HG03520 (cell line): ENCODE results near the gene SPATS2.

ENCODE experiments used
- ATAC-seq: cut with Tn5 transposase; IDR thresholded peaks from one replicate; pipeline ENCODE4 v1.9.1; 2021; ENCODE audit warnings: mild to moderate bottlenecking, moderate library complexity; ENCODE audit not compliant: unreplicated experiment

SPATS2 gene

GRCh38 chr12:49552014-49552413 is 184.8 kb downstream of the SPATS2 start:
- ATAC-seq: no peak

DNA sequence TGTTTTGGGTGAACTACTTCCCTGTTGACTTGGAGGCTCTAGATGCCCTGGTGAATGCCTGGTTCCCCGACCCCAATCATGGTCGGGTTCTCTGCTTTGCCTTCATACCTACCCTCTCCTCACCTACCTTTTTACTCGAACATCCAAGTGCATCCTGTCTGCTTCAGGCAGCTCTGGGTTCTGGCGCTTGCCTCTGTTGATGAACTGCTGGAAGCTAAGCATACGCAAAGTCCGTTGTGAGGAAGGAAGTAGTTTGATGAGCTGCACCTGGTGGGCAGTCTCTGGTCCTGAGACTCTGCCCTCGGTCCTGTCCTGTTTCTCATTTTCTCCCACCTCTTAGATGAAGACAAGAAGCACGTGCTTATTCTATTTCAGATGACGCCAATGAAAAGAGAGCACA is 185.2 kb downstream of the SPATS2 start:
- ATAC-seq: no peak

- ATAC-seq: no peak
Observed at GRCh38 chr12:49552899-49553298, 185.6 kb downstream of the SPATS2 start.

DNA sequence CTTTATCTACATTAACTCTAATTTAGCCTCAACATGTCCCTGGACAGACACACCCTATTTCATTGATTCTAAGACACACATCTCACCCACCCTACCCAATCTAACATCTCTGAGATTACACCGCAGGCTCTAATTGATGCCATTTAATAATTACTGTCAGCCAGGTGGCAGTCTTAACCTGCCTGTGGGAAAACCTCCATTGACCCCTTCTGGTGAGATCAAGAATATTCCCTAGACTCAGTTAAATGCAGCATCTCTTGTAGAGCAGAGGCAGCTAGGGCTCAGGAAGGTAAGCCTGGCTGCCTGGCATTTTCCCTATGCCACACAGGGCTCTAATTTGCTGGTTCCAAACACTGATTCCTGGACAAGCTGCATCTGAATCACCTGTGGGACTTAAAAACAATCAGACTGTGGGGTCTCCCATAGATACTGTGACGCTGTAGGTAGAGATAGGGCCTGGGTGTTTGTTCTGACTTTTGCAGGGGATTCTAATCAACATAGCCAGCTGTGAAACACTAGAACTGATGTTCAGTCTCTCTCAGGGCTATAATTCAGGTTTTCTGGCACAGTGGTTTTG is 186.3 kb downstream of the SPATS2 start:
- no peak for ATAC-seq

DNA sequence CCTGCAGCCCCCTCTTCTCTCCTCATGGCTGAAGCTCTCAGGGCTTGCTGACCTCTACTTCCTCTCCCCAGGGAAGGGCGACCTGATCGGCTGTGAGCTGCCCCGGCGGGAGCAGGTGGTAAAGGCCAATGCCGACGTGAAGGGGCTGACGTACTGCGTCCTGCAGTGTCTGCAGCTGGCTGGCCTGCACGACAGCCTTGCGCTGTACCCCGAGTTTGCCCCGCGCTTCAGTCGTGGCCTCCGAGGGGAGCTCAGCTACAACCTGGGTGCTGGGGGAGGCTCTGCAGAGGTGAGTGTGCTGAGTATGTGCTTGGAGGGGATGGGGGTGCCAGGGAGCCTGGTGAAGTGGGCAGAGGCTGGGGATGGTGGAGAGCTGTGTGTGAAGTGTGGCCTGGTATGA is 187.0 kb downstream of the SPATS2 start:
- ATAC-seq: no peak

- no peak for ATAC-seq
Observed at GRCh38 chr12:49555631-49556390, 188.5 kb downstream of the SPATS2 start.

GRCh38 chr12:49556391-49557186 is 189.3 kb downstream of the SPATS2 start:
- ATAC-seq: no peak

DNA sequence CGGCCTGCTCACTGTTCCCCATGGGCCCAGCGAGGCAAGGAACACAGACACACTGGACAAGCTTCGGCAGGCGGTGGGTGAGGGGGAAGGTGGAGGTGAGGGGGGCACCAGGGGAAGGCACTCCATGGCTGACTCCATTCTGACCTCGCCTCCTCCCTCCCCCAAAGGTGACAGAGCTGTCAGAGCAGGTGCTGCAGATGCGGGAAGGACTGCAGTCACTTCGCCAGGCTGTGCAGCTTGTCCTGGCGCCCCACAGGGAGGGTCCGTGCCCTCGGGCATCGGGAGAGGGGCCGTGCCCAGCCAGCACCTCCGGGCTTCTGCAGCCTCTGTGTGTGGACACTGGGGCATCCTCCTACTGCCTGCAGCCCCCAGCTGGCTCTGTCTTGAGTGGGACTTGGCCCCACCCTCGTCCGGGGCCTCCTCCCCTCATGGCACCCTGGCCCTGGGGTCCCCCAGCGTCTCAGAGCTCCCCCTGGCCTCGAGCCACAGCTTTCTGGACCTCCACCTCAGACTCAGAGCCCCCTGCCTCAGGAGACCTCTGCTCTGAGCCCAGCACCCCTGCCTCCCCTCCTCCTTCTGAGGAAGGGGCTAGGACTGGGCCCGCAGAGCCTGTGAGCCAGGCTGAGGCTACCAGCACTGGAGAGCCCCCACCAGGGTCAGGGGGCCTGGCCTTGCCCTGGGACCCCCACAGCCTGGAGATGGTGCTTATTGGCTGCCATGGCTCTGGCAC is 190.1 kb downstream of the SPATS2 start:
- no peak for ATAC-seq

DNA sequence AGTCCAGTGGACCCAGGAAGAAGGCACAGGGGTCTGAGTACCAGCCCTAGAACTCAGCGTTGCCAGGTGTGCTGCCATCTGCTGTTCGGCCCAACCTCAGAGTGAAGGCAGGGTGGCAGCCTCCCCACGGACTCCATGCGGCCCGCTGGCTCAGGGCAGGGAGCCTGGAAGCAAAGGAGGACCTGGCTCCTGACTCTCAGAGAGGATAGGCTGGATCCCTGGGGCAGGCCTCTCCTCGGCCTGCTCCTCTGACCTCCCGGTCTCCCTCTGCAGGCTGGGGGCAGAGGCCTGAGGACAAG is 190.6 kb downstream of the SPATS2 start:
- no peak for ATAC-seq

- ATAC-seq: no peak
Observed at GRCh38 chr12:49558526-49558925, 191.3 kb downstream of the SPATS2 start.

GRCh38 chr12:49559011-49559675 is 191.9 kb downstream of the SPATS2 start:
- no peak for ATAC-seq

DNA sequence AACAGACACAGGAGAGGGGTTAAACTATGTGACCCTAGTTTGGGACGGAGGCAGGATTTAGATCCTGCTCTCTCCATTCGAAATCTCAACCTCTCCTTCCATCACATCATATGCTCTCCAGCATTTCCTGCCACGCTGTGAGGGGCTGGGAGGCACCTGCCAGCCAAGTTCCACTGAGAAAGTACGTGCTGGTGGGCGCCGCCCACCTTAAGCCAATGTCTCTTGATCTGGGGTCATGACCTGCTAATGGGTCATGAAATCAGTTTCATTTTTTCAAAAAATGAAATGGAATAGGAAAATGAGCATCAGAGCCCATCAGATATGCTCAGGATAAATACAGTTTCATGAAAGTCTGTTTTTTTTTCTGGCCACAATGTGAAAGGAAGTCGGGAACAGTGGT is 193.4 kb downstream of the SPATS2 start:
- ATAC-seq: no peak

- no peak for ATAC-seq
Observed at GRCh38 chr12:49562233-49562632, 195.0 kb downstream of the SPATS2 start.

DNA sequence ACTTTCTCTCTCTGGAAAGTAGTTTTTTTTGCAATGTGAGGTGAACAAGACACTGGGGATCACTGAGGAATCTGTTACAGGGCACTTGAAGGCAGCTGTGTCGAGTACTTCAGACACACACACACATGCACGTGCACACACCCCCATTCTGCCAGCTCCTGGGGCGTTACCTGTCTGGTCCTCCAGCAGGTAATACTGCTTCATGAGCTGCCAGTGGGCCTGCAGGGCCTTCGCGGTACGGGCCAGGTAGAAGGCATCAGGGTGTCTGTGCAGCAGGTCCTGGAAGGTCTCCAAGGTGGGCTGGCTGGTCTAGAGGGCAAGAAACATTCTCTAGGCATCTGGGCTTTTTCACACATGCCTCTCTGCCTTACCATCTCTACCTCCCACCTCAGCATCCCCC is 195.6 kb downstream of the SPATS2 start:
- ATAC-seq: no peak

- ATAC-seq: no peak
Observed at GRCh38 chr12:49563951-49564685, 196.9 kb downstream of the SPATS2 start.

GRCh38 chr12:49564686-49565405 is 197.6 kb downstream of the SPATS2 start:
- ATAC-seq: no peak

DNA sequence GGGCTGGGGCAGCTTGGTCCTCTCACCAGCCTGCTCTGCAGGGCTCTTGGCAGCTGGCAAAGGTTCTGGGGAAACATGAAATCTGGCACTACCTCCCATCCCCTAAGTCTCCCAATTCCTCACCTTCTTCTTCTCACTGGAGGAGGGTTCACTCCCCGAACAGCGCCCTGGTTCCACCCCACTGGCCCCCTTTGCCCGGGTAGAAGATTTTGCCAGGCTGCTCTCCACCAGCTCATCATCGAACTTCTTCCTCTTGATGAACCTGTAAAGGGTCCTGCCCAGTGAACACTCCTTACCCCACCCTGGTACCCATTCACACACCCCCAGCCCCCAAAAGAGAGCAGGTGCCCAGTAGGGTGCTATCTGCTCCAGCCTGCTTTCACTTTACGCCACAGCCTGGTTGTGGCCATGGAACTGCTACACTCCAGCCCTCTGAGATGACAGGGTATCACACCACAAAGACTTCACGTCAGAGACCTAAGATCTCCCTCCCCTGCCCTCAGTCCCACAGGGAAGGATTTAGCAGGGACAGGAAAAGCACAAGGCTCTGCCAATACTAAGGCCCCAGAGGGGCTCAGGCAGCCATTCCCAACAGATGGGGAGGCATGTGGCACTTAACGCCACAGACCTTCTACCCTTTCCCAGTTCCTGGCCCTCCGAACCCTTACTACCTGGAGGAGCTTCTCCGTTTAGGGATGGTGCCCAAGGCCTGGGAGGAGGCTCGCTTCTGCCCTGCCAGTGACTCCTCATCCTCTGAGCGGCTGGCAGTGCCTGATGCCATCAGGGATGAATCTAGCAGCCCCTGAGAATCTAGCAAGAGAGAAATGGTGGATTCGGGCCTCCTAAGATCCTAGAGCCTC is 198.4 kb downstream of the SPATS2 start:
- no peak for ATAC-seq

- ATAC-seq: no peak
Observed at GRCh38 chr12:49566361-49566760, 199.1 kb downstream of the SPATS2 start.

DNA sequence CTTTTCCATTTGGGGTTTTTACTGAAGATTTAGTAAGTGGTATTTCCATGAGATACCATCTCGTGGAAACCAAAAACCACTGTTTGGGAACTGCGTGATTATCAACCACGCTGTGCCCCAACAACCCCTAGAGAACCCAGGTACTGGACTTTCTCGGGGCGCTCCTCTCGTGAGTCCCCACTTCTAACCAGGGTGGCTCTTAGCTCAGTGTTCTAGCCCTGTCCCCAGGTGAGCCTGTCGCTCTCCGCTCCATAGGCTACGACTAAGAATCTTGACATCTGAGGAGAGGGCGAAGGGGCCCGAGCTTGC is 200.0 kb downstream of the SPATS2 start:
- ATAC-seq: no peak
